Suprapubic skin (tissue), 4 donors: ENCODE results near the gene ADCY3.

Source experiments
- POLR2A ChIP-seq, 2 donors: fragments of 450-650 bp; IDR thresholded peaks; one replicate each; pipeline ENCODE4 v1.6.1; 2017; ENCODE audit warnings: antibody characterized with exemption in 2 of 2, mild to moderate bottlenecking in 2 of 2, moderate library complexity in 2 of 2
- POLR2AphosphoS5 ChIP-seq, 3 donors: sonication (generic); formaldehyde crosslinking; IDR thresholded peaks; one replicate each; pipeline ENCODE4 v1.6.1; 2017; ENCODE audit warnings: antibody characterized with exemption in 3 of 3
- TF ChIP-seq, protein P1 (sequence below), 2 donors: fragments of 200-600 bp in 1 of 2; fragments of 450-650 bp in 1 of 2; sonication (generic) in 1 of 2; IDR thresholded peaks; one replicate each; pipeline ENCODE4 v1.5.1; 2016 to 2019; ENCODE audit warnings: antibody characterized with exemption in 2 of 2, mild to moderate bottlenecking in 1 of 2, moderate library complexity in 1 of 2

DNA sequence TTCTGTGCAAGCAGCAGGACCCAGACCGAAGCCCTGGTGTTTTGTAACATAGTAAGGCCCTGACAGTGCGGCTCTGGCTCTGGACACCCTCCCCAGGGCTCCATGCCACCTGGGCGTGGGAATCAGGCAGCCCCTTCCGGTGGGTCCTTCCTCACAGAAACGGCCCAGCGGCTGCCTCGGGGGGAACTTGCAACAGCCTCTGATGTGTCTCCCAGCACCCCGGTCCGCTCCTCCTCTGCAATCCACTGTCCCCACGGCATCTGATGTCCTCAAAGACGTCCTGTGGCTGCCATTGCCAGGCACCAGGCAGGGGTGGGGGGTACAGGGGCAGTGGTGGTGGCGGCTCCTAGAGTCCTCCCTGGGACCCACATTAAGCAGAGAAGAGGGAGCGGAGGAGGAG lies 68.0 kb downstream of the ADCY3 start:
- TF ChIP-seq, protein P1, sequence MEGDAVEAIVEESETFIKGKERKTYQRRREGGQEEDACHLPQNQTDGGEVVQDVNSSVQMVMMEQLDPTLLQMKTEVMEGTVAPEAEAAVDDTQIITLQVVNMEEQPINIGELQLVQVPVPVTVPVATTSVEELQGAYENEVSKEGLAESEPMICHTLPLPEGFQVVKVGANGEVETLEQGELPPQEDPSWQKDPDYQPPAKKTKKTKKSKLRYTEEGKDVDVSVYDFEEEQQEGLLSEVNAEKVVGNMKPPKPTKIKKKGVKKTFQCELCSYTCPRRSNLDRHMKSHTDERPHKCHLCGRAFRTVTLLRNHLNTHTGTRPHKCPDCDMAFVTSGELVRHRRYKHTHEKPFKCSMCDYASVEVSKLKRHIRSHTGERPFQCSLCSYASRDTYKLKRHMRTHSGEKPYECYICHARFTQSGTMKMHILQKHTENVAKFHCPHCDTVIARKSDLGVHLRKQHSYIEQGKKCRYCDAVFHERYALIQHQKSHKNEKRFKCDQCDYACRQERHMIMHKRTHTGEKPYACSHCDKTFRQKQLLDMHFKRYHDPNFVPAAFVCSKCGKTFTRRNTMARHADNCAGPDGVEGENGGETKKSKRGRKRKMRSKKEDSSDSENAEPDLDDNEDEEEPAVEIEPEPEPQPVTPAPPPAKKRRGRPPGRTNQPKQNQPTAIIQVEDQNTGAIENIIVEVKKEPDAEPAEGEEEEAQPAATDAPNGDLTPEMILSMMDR (IDR thresholded peaks at IDR 0.05) = no peak
- no peak for TF ChIP-seq POLR2A (IDR thresholded peaks at IDR 0.05)
- TF ChIP-seq POLR2AphosphoS5 (IDR thresholded peaks at IDR 0.05) = no peak
